Sigmoid colon (tissue), 7 donors: ENCODE measurements around the gene PRUNE1. TPM values are rescaled to one million over a fixed set of nuclear protein-coding genes. Genes with fewer than 3 reads are reported as not detected.

Experiments
- DNase-seq: peaks from one replicate; pipeline ENCODE4 v3.0.0-alpha.2; 2019
- H3K27ac ChIP-seq, 4 donors: fragments of 200-600 bp; sonication (generic); one replicate each; pipeline ENCODE4 v1.5.1; 2016 to 2019; ENCODE audit warnings: mild to moderate bottlenecking in 1 of 4
- H3K27me3 ChIP-seq, 3 donors: fragments of 200-600 bp; sonication (generic); one replicate each; pipeline ENCODE4 v1.5.1; 2019; ENCODE audit warnings: mild to moderate bottlenecking in 1 of 3
- H3K36me3 ChIP-seq, 4 donors: fragments of 200-600 bp; sonication (generic); one replicate each; pipeline ENCODE4 v1.5.1; 2016 to 2019
- H3K4me1 ChIP-seq, 4 donors: fragments of 200-600 bp; sonication (generic); one replicate each; pipeline ENCODE4 v1.5.1; 2017 to 2019
- H3K4me3 ChIP-seq, 4 donors: fragments of 200-600 bp; sonication (generic); one replicate each; pipeline ENCODE4 v1.5.1; 2017 to 2019; ENCODE audit warnings: mild to moderate bottlenecking in 2 of 4, moderate library complexity in 1 of 4
- H3K9me3 ChIP-seq, 4 donors: fragments of 200-600 bp in 3 of 4; sonication (generic) in 3 of 4; one replicate each; pipeline versions ENCODE4 v1.5.1 to v1.6.1; 2013 to 2019
- CTCF ChIP-seq, 4 experiments: fragments of 450-650 bp in 3 of 4; fragments of 200-600 bp in 1 of 4; IDR thresholded peaks; one replicate each; pipeline ENCODE4 v1.5.1; 2016 to 2019; ENCODE audit warnings: antibody characterized with exemption in 4 of 4, mild to moderate bottlenecking in 3 of 4, moderate library complexity in 2 of 4
- EP300 ChIP-seq, 4 donors: sonication (generic); formaldehyde crosslinking; IDR thresholded peaks; one replicate each; pipeline ENCODE4 v1.6.1; 2017; ENCODE audit warnings: antibody characterized with exemption in 4 of 4
- POLR2A ChIP-seq, 2 donors: fragments of 450-650 bp; IDR thresholded peaks; one replicate each; pipeline ENCODE4 v1.6.1; 2016; ENCODE audit warnings: antibody characterized with exemption in 2 of 2, mild to moderate bottlenecking in 2 of 2, moderate library complexity in 2 of 2
- POLR2AphosphoS5 ChIP-seq, 4 donors: sonication (generic); formaldehyde crosslinking; IDR thresholded peaks; one replicate each; pipeline ENCODE4 v1.6.1; 2017; ENCODE audit warnings: antibody characterized with exemption in 4 of 4
- WGBS, 2 donors: extraction: QIAGEN DNeasy Blood & Tissue Kit; methylation state at CpG; one replicate each; pipeline ENCODE4 v1.1.7; 2013; 5-methylcytosine and 5-hydroxymethylcytosine counted together
- intact Hi-C: fragments of 100-400 bp; cut with DNase I; formaldehyde crosslinking; loops from one replicate; pipeline ENCODE4 v1.15.1; 2023
- polyA plus RNA-seq, 3 donors: library from polyadenylated mRNA; stranded (reverse); fragments of 200-250 nt; gene quantifications; one replicate each; pipeline ENCODE4 v1.2.3, GENCODE V29; 2013
- total RNA-seq, 4 donors: library from RNA; depleted of rRNA; stranded (reverse); fragments of >200 nt; gene quantifications; one replicate each; pipeline ENCODE4 v1.1.0, GENCODE V29; 2016
- donor health status: healthy with polysubstance abuse.
- donor health status: Bipolar disorder and iron deficiency.
- donor health status: healthy.

The PRUNE1 gene
- total and polyA plus RNA-seq, 7 donors, result 15.5 to 33.9 (median 18.7) TPM

DNA sequence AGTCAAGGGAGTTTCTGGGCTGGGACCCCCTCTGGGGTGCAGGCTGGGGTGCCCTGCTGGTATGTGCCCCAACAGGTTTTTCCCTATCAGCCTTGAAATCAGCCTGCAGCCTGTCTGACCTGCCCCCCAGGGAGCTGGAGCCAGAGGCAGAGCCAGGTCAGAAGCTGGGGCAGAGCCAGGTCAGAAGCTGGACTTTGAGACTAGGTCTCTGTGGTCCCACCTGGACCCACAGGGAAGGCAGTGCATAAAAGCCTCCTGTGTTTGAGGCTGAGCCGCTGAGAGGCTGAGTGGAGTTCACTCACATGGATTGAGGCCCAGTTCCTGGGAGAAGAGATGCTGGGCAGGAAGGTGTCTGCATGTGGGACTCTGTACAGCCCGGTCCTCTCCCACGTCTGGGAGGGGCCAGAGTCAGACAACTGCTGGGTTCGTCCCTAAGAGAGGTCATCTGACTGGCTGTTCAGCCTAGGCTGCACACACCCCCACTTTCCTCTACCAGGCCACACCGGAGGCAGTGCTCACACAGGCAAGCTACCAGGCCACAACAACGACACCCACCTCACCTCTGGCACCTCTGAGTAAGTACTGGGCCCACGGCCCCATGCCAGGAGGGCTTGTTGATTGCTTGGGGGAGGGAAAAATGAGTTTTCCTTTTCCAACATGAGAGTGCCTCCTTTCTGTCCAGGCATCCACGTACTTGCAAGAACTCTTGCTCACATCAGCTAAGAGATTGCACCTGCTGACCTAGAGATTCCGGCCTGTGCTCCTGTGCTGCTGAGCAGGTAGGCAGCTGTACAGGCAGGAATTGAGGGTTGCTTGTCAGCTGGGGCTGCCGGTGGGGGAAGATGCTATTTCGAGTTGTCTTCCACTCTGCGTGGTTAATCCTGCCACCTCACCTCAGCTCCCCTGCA lies 26.2 kb upstream of the PRUNE1 start, which contains the start of gene ANXA9:
Gene ANXA9, plus strand, starts transcription at position 488 of the 908 bp plus-strand sequence. CDS start 814 bp downstream, outside the sequence.
- Histone ChIP-seq H3K4me1 (peaks cover 0 to 22% (median 14%) of the 10 kb centered on the region in 4 donors), H3K27ac (no peak within 1 kb of the TSS), H3K9me3 (no peaks in the 10 kb centered on the region), H3K4me3 (no peak within 1 kb of the TSS), H3K27me3 (no peaks in the 10 kb centered on the region), H3K36me3 (no peaks in the 10 kb centered on the region)
- no peak for DNase-seq
- no peak for TF ChIP-seq CTCF (IDR thresholded peaks at IDR 0.05)
- no peak for TF ChIP-seq POLR2A (IDR thresholded peaks at IDR 0.05)
- no peak for TF ChIP-seq EP300 (IDR thresholded peaks at IDR 0.05)
- WGBS, 2 donors, result 41 to 69% methylated on average over 12 of the region's 12 CpGs
- intact Hi-C loops, result no loop called here

- Histone ChIP-seq H3K27ac (no peak overlapping the region), H3K4me1 (no peaks in the 10 kb centered on the region), H3K9me3 (no peaks in the 10 kb centered on the region), H3K4me3 (no peak overlapping the region), H3K27me3 (no peaks in the 10 kb centered on the region), H3K36me3 (no peaks in the 10 kb centered on the region)
- TF ChIP-seq CTCF (IDR thresholded peaks at IDR 0.05), result no peak
- no peak for TF ChIP-seq POLR2A (IDR thresholded peaks at IDR 0.05)
- no peak for TF ChIP-seq EP300 (IDR thresholded peaks at IDR 0.05)
- no peak for TF ChIP-seq POLR2AphosphoS5 (IDR thresholded peaks at IDR 0.05)
- DNase-seq, result no peak
- WGBS, 2 donors, result 91 to 93% methylated on average over 2 of the region's 2 CpGs
- intact Hi-C loops, result no loop called here
Measured at GRCh38 chr1:150985179-150985825, 22.9 kb upstream of the PRUNE1 start.

DNA sequence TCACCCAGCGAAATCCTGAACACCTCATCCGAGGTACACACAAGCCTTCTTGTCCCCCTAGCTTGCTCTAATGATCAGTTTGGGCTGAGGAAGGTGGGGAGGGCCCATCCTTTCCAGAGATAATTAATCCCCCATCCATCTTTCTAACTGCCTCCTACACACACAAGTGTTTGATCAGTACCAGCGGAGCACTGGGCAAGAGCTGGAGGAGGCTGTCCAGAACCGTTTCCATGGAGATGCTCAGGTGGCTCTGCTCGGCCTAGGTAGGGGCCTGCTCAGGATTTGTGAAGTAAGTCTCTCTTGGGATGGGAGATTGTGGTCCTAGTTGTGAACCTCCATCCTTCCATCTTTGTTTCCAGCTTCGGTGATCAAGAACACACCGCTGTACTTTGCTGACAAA lies 20.3 kb upstream of the PRUNE1 start:
- intact Hi-C loops, result no loop called here
- WGBS, 2 donors, result 93 to 94% methylated on average over 7 of the region's 7 CpGs

DNA sequence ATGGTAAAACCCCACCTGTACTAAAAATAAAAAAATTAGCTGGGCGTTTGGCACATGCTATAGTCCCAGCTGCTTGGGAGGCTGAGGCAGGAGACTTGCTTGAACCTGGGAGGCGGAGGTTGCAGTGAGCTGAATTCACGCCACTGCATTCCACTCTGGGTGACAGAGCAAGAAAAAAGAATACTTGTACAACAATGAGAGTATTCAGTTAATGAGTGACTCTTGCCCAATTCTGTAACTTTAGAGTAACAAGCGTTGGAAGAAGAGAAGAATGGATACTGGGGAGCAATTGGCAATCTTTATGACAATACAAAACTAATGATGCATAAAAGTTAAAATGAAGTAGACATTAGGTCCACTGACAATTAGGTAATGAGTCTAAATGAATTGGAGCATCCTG lies 15.6 kb upstream of the PRUNE1 start:
- intact Hi-C loops, result no loop called here
- DNase-seq, result no peak
- H3K4me1 ChIP-seq, result peaks cover 0 to 12% (median 0%) of the 10 kb centered on the region in 4 donors
- no peaks in the 10 kb centered on the region for H3K27me3 ChIP-seq
- no peak overlapping the region for H3K27ac ChIP-seq
- TF ChIP-seq POLR2AphosphoS5 (IDR thresholded peaks at IDR 0.05), result no peak
- no peak overlapping the region for H3K4me3 ChIP-seq
- peaks cover 0 to 13% (median 11%) of the 10 kb centered on the region in 4 donors for H3K36me3 ChIP-seq
- 75 to 77% methylated on average over 4 of the region's 4 CpGs for WGBS, 2 donors
- H3K9me3 ChIP-seq, result no peaks in the 10 kb centered on the region

More for the DNA sequence above, 20.3 kb upstream of the PRUNE1 start:
- TF ChIP-seq POLR2A (IDR thresholded peaks at IDR 0.05) (no peak), POLR2AphosphoS5 (IDR thresholded peaks at IDR 0.05) (no peak)
- Histone ChIP-seq H3K27ac (no peak overlapping the region), H3K27me3 (no peaks in the 10 kb centered on the region), H3K4me1 (no peaks in the 10 kb centered on the region), H3K36me3 (no peaks in the 10 kb centered on the region), H3K4me3 (no peak overlapping the region), H3K9me3 (no peaks in the 10 kb centered on the region)
- DNase-seq, result no peak

- Histone ChIP-seq H3K36me3 (peaks cover 7 to 29% (median 23%) of the 10 kb centered on the region in 4 donors), H3K27ac (no peak overlapping the region), H3K9me3 (no peaks in the 10 kb centered on the region), H3K4me3 (no peak overlapping the region), H3K27me3 (no peaks in the 10 kb centered on the region), H3K4me1 (peaks cover 0 to 12% (median 0%) of the 10 kb centered on the region in 4 donors)
- intact Hi-C loops, result no loop called here
- 81 to 87% methylated on average over 3 of the region's 3 CpGs for WGBS, 2 donors
- TF ChIP-seq EP300 (IDR thresholded peaks at IDR 0.05) (no peak), POLR2AphosphoS5 (IDR thresholded peaks at IDR 0.05) (no peak), POLR2A (IDR thresholded peaks at IDR 0.05) (no peak), CTCF (IDR thresholded peaks at IDR 0.05) (no peak)
- no peak for DNase-seq
Measured at GRCh38 chr1:150994248-150994647, 14.0 kb upstream of the PRUNE1 start.
